Trophoblast cell (in vitro differentiated cells and primary cell): ENCODE data around the gene QSOX2.

Experiments used
- DNase-seq, 2 donors: peaks; one replicate each; pipeline ENCODE4 v3.0.0-alpha.2; 2016
- H2AFZ ChIP-seq: 2 replicates; pipeline ENCODE4 v1.6.1; 2013; ENCODE audit warnings: low read length, moderate library complexity, mild to moderate bottlenecking; ENCODE audit not compliant: insufficient read depth, poor library complexity
- H2AK5ac ChIP-seq: 2 replicates; pipeline ENCODE4 v1.6.1; 2013; ENCODE audit warnings: mild to moderate bottlenecking, low read length
- H2BK120ac ChIP-seq: 2 replicates; pipeline ENCODE4 v1.6.1; 2013; ENCODE audit warnings: low read length, mild to moderate bottlenecking, moderate library complexity; ENCODE audit not compliant: insufficient read depth, poor library complexity
- H2BK12ac ChIP-seq: 2 replicates; pipeline ENCODE4 v1.6.1; 2013; ENCODE audit warnings: mild to moderate bottlenecking, low read length, moderate library complexity
- H2BK5ac ChIP-seq: 2 replicates; pipeline ENCODE4 v1.6.1; 2013; ENCODE audit warnings: low read length, low read depth, moderate library complexity, mild to moderate bottlenecking; ENCODE audit not compliant: poor library complexity
- H3K14ac ChIP-seq: 2 replicates; pipeline ENCODE4 v1.6.1; 2013; ENCODE audit warnings: mild to moderate bottlenecking, low read length
- H3K18ac ChIP-seq: 2 replicates; pipeline ENCODE4 v1.6.1; 2013; ENCODE audit warnings: mild to moderate bottlenecking, low read length
- H3K23ac ChIP-seq: 2 replicates; pipeline ENCODE4 v1.6.1; 2013; ENCODE audit warnings: low read length
- H3K27ac ChIP-seq: 2 replicates; pipeline ENCODE4 v1.5.1; 2013; ENCODE audit warnings: low read depth, mild to moderate bottlenecking, inconsistent platforms, low read length, moderate library complexity
- H3K27me3 ChIP-seq: 2 replicates; pipeline ENCODE4 v1.6.1; 2013; ENCODE audit warnings: inconsistent platforms, mild to moderate bottlenecking, low read length, moderate library complexity; ENCODE audit not compliant: insufficient read depth
- H3K36me3 ChIP-seq, 2 experiments: 1 replicate in 1 of 2; 2 replicates in 1 of 2; pipeline ENCODE4 v1.6.1; 2013; ENCODE audit warnings: low read length in 2 of 2, mild to moderate bottlenecking in 2 of 2, moderate library complexity in 1 of 2; ENCODE audit not compliant: insufficient read depth in 2 of 2, control insufficient read depth in 1 of 2
- H3K4ac ChIP-seq: 2 replicates; pipeline ENCODE4 v1.6.1; 2013; ENCODE audit warnings: low read depth, mild to moderate bottlenecking, low read length, moderate library complexity
- H3K4me1 ChIP-seq, 2 experiments: 1 replicate in 1 of 2; 2 replicates in 1 of 2; pipeline ENCODE4 v1.6.1; 2013; ENCODE audit warnings: low read length in 2 of 2, mild to moderate bottlenecking in 2 of 2, moderate library complexity in 1 of 2; ENCODE audit not compliant: insufficient read depth in 2 of 2, control insufficient read depth in 1 of 2
- H3K4me2 ChIP-seq: 2 replicates; pipeline ENCODE4 v1.6.1; 2013; ENCODE audit warnings: inconsistent platforms, mild to moderate bottlenecking, low read length, moderate library complexity
- H3K4me3 ChIP-seq: 2 replicates; pipeline ENCODE4 v1.5.1; 2013; ENCODE audit warnings: mild to moderate bottlenecking, low read depth, low read length, inconsistent platforms
- H3K79me1 ChIP-seq: one replicate; pipeline ENCODE4 v1.6.1; 2013; ENCODE audit warnings: low read length
- H3K79me2 ChIP-seq: 2 replicates; pipeline ENCODE4 v1.6.1; 2013; ENCODE audit warnings: low read length, mild to moderate bottlenecking; ENCODE audit not compliant: control insufficient read depth, insufficient read depth, poor library complexity
- H3K9ac ChIP-seq: 2 replicates; pipeline ENCODE4 v1.6.1; 2013; ENCODE audit warnings: mild to moderate bottlenecking, low read length
- H3K9me3 ChIP-seq: 2 replicates; pipeline ENCODE4 v1.6.1; 2013; ENCODE audit warnings: low read depth, mild to moderate bottlenecking, control low read depth, inconsistent platforms, low read length; ENCODE audit not compliant: insufficient read depth
- H4K12ac ChIP-seq: 2 replicates; pipeline ENCODE4 v1.6.1; 2013; ENCODE audit warnings: low read depth, mild to moderate bottlenecking, low read length, moderate library complexity
- H4K8ac ChIP-seq: 2 replicates; pipeline ENCODE4 v1.6.1; 2013; ENCODE audit warnings: low read depth, mild to moderate bottlenecking, low read length, moderate library complexity
- H4K91ac ChIP-seq: one replicate; pipeline ENCODE4 v1.6.1; 2013; ENCODE audit warnings: low read depth, mild to moderate bottlenecking, low read length, moderate library complexity
- WGBS: extraction: QIAGEN DNeasy Blood & Tissue Kit; methylation state at CpG from one replicate; pipeline ENCODE4 v1.1.7; 2013; ENCODE audit warnings: missing lambda C conversion rate; ENCODE audit not compliant: insufficient read length, insufficient coverage; ENCODE audit errors: extremely low coverage; 5-methylcytosine and 5-hydroxymethylcytosine counted together

The QSOX2 gene

GRCh38 chr9:136257381-136258298 is 12.0 kb upstream of the QSOX2 start:
- H3K27ac ChIP-seq: no peak overlapping the region

GRCh38 chr9:136255896-136256890 is 10.6 kb upstream of the QSOX2 start:
- Histone ChIP-seq H3K4me2 (no peak overlapping the region), H2BK5ac (no peak overlapping the region), H3K27ac (no peak overlapping the region), H3K4me3 (no peak overlapping the region), H3K36me3 (no peaks in the 10 kb centered on the region), H3K79me1 (no peaks in the 10 kb centered on the region), H3K4me1 (peaks cover 0 to 2% of the 10 kb centered on the region in 2 experiments), H3K9ac (no peak overlapping the region), H4K8ac (no peak overlapping the region), H3K27me3 (no peaks in the 10 kb centered on the region), H3K4ac (no peak overlapping the region), H4K12ac (no peak overlapping the region), H2BK12ac (no peak overlapping the region), H3K18ac (no peak overlapping the region), H3K14ac (no peak overlapping the region), H3K9me3 (no peaks in the 10 kb centered on the region), H2AK5ac (no peak overlapping the region), H2BK120ac (no peak overlapping the region), H2AFZ (no peak overlapping the region), H3K23ac (no peak overlapping the region), H3K79me2 (no peaks in the 10 kb centered on the region), H4K91ac (no peak overlapping the region)
- DNase-seq: no peak
- no CpG with 5 or more reads among the region's 28 CpGs for WGBS

More at GRCh38 chr9:136257381-136258298, 12.0 kb upstream of the QSOX2 start:
- H3K4me1 ChIP-seq: peaks cover 0 to 2% of the 10 kb centered on the region in 2 experiments
- no peak overlapping the region for H4K12ac ChIP-seq
- no peak overlapping the region for H3K4me3 ChIP-seq
- no peak overlapping the region for H2AK5ac ChIP-seq
- H3K79me1 ChIP-seq: no peaks in the 10 kb centered on the region
- no peak overlapping the region for H2BK120ac ChIP-seq
- no peaks in the 10 kb centered on the region for H3K79me2 ChIP-seq
- no peak overlapping the region for H3K4me2 ChIP-seq
- no peaks in the 10 kb centered on the region for H3K9me3 ChIP-seq
- WGBS: no CpG with 5 or more reads among the region's 39 CpGs
- no peak overlapping the region for H2BK5ac ChIP-seq
- no peak overlapping the region for H3K23ac ChIP-seq
- no peak for DNase-seq
- no peak overlapping the region for H3K9ac ChIP-seq
- H3K4ac ChIP-seq: no peak overlapping the region
- H2BK12ac ChIP-seq: no peak overlapping the region
- no peak overlapping the region for H4K8ac ChIP-seq
- no peak overlapping the region for H3K14ac ChIP-seq
- H4K91ac ChIP-seq: no peak overlapping the region
- no peaks in the 10 kb centered on the region for H3K27me3 ChIP-seq
- H2AFZ ChIP-seq: no peak overlapping the region
- no peaks in the 10 kb centered on the region for H3K36me3 ChIP-seq
- no peak overlapping the region for H3K18ac ChIP-seq

- Histone ChIP-seq H3K9me3 (no peaks in the 10 kb centered on the region), H2BK12ac (no peak overlapping the region), H3K79me2 (no peaks in the 10 kb centered on the region), H4K12ac (no peak overlapping the region), H3K27ac (no peak overlapping the region), H3K23ac (no peak overlapping the region), H3K9ac (no peak overlapping the region), H4K91ac (no peak overlapping the region), H2BK5ac (no peak overlapping the region), H3K4ac (no peak overlapping the region), H4K8ac (no peak overlapping the region), H2AK5ac (no peak overlapping the region), H3K14ac (no peak overlapping the region), H3K18ac (no peak overlapping the region), H2AFZ (no peak overlapping the region), H3K36me3 (no peaks in the 10 kb centered on the region), H3K27me3 (no peaks in the 10 kb centered on the region), H2BK120ac (no peak overlapping the region), H3K4me3 (no peak overlapping the region), H3K4me2 (no peak overlapping the region), H3K4me1 (peaks cover 0 to 2% of the 10 kb centered on the region in 2 experiments), H3K79me1 (no peaks in the 10 kb centered on the region)
- WGBS: no CpG with 5 or more reads among the region's 12 CpGs
- no peak for DNase-seq
Observed at GRCh38 chr9:136255166-136255538, 9.5 kb upstream of the QSOX2 start.

GRCh38 chr9:136254381-136255165 is 9.0 kb upstream of the QSOX2 start:
- Histone ChIP-seq H3K27me3 (no peaks in the 10 kb centered on the region), H2AK5ac (no peak overlapping the region), H2BK120ac (no peak overlapping the region), H3K9me3 (no peaks in the 10 kb centered on the region), H3K23ac (no peak overlapping the region), H4K8ac (no peak overlapping the region), H3K36me3 (no peaks in the 10 kb centered on the region), H2BK5ac (no peak overlapping the region), H2BK12ac (no peak overlapping the region), H2AFZ (no peak overlapping the region), H3K4me2 (no peak overlapping the region), H4K12ac (no peak overlapping the region), H3K79me1 (no peaks in the 10 kb centered on the region), H3K9ac (no peak overlapping the region), H3K79me2 (no peaks in the 10 kb centered on the region), H3K14ac (no peak overlapping the region), H3K4me1 (peaks cover 0 to 2% of the 10 kb centered on the region in 2 experiments), H4K91ac (no peak overlapping the region), H3K18ac (no peak overlapping the region), H3K27ac (no peak overlapping the region), H3K4me3 (no peak overlapping the region), H3K4ac (no peak overlapping the region)
- no CpG with 5 or more reads among the region's 25 CpGs for WGBS
- no peak for DNase-seq
